HS-5 (cell line): ENCODE data around the gene LRIG2.
"Not testable (repeated sequence)": the region's sequence is repeated elsewhere in the genome, so short reads cannot be mapped to it uniquely, and the experiment has no call there.

Experiments
- DNase-seq: peaks from one replicate; pipeline ENCODE4 v3.0.0-alpha.2; 2012; ENCODE audit warnings: low read depth

LRIG2 gene

GRCh38 chr1:113063456-113063855, 9.5 kb upstream of the LRIG2 start:
- DNase-seq: not testable (repeated sequence)

GRCh38 chr1:113072141-113072756, 749 bp upstream of the LRIG2 start:
- DNase-seq: no peak

- no peak for DNase-seq
Measured at GRCh38 chr1:113073479-113073950, 517 bp downstream of the LRIG2 start.

- no peak for DNase-seq
Measured at GRCh38 chr1:113074237-113074636, 1.2 kb downstream of the LRIG2 start.

- DNase-seq: not testable (repeated sequence)
Measured at GRCh38 chr1:113077978-113078377, 5.0 kb downstream of the LRIG2 start.

- DNase-seq: no peak
Measured at GRCh38 chr1:113086541-113086940, 13.5 kb downstream of the LRIG2 start.

- no peak for DNase-seq
Measured at GRCh38 chr1:113088972-113089371, 16.0 kb downstream of the LRIG2 start.

- no peak for DNase-seq
Measured at GRCh38 chr1:113090051-113090450, 17.1 kb downstream of the LRIG2 start.

- DNase-seq: no peak
Measured at GRCh38 chr1:113091988-113092594, 19.1 kb downstream of the LRIG2 start.

GRCh38 chr1:113094506-113094905, 21.5 kb downstream of the LRIG2 start:
- no peak for DNase-seq

GRCh38 chr1:113095790-113096455, 22.9 kb downstream of the LRIG2 start:
- DNase-seq: no peak

GRCh38 chr1:113096493-113096892, 23.5 kb downstream of the LRIG2 start:
- no peak for DNase-seq

- DNase-seq: no peak
Measured at GRCh38 chr1:113101588-113101987, 28.6 kb downstream of the LRIG2 start.

- DNase-seq: no peak
Measured at GRCh38 chr1:113103048-113103447, 30.1 kb downstream of the LRIG2 start.

GRCh38 chr1:113103977-113104376, 31.0 kb downstream of the LRIG2 start:
- DNase-seq: no peak

- DNase-seq: no peak
Measured at GRCh38 chr1:113106910-113107309, 33.9 kb downstream of the LRIG2 start.

GRCh38 chr1:113109908-113110554, 37.0 kb downstream of the LRIG2 start:
- peak; percentile 87 for DNase-seq

GRCh38 chr1:113118266-113118665, 45.3 kb downstream of the LRIG2 start:
- peak; percentile 16 for DNase-seq

GRCh38 chr1:113123737-113124136, 50.7 kb downstream of the LRIG2 start:
- no peak for DNase-seq

GRCh38 chr1:113124366-113124765, 51.4 kb downstream of the LRIG2 start:
- no peak for DNase-seq

GRCh38 chr1:113125517-113125916, 52.5 kb downstream of the LRIG2 start:
- no peak for DNase-seq

GRCh38 chr1:113126207-113126606, 53.2 kb downstream of the LRIG2 start:
- DNase-seq: no peak

- DNase-seq: no peak
Measured at GRCh38 chr1:113128116-113128515, 55.1 kb downstream of the LRIG2 start.
